Measurements from ENCODE around the gene CREBL2. TPM values are rescaled to one million over a fixed set of nuclear protein-coding genes. Genes with fewer than 3 reads are reported as not detected.
A peak's percentile ranks its signal among the peaks of the same experiment; 100 is the strongest.
"Not testable (repeated sequence)": the region's sequence is repeated elsewhere in the genome, so short reads cannot be mapped to it uniquely, and the experiment has no call there.

CREBL2 gene
- total RNA-seq, 1 donor from 2014 or later = 37.9 TPM

DNA sequence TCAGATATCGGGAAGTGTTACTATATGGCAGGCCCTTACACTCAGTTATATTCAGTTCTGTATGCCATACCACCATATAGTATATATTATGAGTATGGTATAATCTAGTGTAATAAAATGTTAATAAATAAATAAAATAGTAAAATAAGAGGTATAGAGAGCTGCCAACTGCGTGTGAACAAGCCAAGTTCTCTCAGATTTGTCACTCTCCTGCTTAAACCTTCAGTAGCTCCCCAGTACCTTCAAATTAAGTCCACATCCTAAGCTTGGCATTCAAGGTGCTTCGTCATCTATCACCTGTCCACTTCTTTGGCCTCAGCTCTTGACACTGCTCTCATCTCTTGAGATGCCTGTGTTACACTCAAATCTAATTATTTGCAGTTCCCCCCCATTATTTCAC is 12.8 kb upstream of the CREBL2 start:
- DNase-seq = no peak

DNA sequence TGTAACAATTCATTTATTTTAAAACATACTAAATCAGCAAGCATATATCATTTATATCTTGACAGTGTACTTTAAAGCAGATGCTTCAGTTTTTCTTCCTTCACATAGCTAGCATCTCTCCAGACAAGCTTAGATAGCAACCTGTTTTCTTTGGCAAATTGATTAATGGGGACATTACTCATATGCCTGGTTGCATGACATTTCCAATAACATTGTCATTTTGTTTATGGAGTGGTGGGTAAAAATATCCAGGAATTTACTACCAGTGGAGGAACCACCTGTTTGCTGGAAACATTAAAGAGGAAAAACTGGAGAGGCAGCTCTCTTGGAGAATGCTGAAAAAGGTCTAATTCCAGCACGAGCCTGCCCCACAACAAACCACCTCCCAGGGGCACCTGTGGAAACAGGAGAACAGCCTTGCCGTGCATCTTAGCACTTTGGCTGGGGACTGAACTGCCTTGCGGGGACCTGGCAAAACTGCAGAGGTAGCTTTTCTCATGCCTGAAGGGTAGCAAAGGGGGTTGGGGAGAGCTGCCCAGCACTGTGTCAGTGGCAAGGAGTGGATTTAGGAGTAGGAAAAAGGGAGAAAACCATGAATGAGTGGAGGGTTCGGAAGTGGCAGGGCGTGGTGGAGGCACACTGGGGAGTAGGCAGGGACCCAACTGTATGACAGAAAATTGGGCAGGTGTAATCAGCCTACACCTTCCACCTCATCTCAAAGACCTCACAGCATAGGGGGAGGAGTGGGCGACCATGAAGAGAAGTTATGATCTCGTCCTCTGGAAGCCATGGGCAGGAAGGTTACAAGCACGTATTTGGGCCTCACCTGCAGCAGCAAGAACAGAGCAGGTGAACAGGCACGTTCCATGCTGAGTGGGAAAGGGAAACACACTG is 11.7 kb upstream of the CREBL2 start:
- no peak for DNase-seq

DNA sequence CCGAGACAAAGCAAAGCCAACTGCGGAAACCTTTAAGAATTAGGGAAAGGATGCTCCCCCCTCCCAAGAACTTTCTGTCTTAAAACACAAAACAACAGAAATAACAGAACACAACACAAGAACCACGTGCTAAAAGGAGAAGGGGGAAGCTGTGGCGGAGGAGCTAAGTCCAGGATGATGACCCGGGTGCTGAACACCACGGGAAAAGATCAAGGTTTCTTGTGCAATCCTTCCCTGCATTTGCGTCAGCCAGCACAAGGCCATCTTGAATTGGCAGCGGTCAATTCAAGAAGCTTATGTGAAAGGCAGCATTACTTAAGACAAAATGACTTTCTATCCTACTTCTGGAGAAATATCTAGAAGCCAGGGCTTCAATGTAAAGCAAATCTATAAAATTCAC is 11.0 kb upstream of the CREBL2 start:
- DNase-seq = no peak

DNA sequence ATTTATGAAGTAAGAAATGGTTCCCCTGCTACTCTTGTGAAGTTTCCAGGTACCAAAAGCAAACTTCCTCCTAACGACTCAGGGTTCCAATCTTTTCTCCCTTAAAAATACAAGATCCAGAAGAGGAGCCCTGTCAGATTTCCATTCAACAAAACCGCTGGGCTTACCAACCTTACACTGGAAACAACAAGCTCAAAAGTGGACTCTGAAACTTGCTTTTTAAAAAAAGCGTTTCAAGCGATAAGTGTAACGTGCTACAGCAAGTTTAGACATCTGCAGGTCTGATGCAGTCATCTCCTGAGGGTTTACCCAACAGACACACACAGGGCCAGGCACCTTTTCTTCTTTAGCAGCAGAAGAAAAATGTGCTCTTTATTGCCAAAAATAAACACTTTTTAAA is 6.9 kb upstream of the CREBL2 start:
- no peak for DNase-seq

DNA sequence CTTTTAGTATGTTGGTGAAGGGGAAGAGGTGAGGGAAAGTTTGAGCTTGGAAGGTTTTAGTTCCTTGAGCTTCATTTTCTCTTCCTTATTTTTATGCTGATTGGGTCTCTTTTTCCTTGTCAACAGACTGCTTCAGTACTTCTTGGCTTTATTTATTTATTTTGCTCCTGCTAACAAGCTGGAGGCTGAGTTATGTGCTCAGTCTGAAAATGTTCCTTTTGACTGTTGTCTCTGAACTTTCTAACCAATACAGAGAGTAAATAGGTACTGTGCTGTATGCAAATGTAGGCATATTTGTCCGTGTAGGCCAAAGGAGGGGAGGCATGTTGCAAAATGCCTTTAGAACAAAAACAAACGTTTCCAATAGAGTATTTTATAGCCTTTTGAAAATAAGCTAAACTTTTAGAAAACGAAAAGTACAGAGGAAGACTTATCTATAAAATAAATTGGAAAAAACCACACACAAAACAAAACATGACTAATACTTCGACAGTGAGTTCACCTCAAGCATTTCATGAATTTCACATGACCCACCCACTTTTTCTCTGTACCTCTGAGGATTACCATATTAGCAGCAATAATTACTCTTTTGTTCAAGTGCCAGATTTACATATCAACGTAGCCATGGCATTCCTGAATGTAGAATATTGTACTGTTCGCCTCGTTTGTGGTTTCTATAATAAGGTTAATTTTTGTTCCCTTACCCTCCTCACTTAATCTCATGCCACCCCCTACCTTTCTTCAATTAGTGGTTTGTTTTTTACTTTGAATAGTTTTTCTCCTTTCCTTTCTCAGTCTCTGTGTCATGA is 4.7 kb upstream of the CREBL2 start:
- no peak for DNase-seq

DNA sequence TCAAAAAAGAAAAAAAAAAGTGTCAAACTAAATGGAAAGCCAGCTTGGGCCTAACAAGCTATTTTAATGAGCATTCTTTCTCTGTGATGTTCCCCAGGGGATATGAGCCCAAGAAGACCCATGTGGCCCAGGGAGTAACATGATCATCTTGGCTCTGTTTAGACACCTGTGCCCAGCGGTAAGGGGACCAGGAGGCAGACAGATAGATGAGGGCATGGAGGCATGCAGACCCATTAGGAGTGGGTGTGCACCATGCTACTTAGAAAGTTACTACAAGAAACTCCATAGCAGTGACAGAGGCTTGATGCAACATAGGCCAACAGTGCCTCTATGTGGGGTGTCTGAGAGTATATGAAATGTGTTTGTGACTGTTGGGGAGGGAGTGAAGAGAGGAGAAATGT is 3.1 kb upstream of the CREBL2 start:
- DNase-seq = no peak

DNA sequence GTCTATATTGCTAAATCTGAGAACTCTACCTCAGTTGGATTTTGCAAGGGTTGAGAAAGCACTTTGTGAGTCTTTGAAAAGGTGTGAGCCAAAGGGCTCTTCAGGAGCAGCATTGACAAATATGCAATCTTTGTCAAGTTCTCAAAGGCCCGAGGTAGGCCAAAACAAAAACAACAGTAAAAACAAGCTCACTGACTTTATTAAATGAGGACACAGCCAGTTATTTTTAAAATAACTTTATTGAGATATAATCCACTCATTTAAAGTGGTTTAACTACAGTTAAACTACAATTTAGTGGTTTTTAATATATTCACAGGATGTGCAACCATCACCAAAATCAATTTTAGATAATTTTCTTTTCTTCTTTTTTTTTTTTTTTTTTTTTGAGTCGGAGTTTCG is 2.0 kb upstream of the CREBL2 start:
- DNase-seq = no peak

DNA sequence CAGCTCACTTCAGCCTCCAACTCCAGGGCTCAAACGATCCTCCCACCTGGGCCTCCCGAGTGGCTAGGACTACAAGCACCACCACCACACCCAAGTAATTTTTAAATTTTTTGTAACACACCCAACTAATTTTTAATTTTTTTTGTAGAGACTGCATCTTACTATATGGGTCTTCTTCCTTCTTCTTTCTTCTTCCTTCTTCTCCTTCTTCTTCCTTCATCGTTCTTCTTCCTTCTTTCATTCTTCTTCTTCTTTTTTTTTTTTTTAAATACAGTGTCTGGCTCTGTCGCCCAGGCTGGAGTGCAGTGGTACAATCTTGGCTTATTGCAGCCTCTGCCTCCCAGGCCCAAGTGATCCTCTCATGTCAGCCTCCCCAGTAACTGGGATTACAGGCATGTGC is 965 bp upstream of the CREBL2 start:
- DNase-seq = no peak

DNA sequence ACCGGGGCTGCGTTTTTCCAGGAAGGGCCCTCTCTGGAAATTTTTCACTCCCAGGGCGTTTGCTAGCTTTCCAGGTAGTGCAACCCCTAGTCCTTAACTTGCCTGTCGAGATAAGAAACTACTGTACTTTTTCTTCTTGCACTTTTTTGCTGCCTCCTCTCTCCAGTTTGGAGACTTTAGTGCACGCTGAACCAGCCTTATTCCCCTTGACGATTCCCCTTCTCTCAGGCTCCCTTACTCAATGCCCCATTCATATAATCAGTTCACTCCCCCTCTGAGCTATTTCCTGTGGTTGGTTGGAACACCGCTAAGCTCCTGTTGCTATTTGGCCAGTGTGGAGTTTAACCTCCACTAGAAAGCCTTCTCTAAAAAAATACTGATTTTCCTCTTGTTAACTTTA is 682 bp downstream of the CREBL2 start:
- peak; percentile 69 for DNase-seq

DNA sequence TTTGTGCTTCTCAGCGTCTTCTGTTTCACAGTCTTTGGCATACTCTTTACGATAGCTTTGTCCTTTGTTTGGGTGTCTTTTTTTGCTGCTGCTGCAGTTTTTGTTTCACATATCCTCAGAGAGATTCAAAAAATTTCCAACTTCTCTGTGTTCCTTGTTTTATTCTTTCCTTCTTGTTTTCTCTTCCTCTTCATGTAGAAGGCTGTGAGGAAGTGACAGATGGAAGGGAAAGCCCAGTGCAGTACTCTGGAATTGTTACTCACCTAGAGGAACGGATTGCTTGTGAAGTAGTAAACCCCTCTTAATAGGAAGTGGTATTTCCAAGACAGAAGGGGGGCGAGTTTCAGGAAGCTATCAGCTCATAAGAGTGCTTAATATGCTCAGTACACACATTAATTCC is 1.7 kb downstream of the CREBL2 start:
- DNase-seq = peak; percentile 30

DNA sequence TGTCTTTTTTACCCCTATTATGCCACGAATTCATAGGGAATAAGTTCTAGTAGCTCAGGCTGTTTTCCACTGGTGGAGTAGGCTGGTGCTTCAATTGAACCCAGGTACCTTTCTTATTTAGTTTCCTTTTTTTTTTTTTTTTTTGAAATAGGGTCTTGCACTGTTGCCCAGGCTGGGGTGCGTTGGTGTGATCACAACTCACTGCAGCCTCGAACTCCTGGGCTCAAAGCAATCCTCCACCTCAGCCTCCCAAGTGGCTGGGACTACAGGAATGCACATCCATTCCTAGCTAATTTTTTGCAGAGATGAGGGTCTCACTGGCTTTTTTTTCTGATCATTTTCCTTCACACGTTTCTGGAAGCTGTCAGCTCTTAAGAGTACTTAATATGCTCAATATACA is 2.7 kb downstream of the CREBL2 start:
- DNase-seq = no peak

DNA sequence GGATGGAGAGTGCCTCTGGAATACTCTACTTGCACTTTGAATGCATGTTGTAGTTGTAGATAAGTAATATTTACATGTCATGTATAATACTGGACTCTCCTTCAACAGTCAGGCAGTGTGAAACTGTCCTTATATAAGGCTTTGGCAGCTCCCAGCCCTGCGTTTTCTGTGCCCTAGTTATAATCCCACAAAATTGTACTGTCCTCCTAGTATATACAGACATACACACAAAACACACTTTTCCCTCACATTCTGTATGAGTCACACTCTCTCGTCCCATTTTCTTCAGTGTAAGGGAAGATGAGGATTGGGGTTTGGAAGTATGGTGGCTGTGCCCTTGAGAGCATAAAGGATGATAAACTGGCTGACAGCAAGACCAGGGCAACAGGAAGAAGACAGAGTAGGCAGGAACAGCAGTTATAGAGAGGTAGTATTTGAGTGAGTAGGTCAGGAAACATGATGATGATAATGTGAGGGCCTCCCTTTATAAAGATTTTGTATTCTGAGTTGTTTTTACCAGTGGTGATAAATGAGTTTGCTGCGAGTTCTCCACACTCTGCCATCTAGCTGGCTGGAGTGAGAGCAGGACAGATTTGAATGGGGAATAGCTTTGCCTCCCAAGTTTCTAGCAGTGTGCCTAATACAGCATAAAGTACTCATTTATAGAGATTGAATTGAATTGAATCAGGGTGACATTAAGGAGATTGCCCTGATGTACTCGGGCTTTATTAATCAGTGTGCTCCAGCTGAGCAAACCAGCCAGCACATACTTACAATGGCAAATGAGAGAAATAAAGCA is 5.0 kb downstream of the CREBL2 start:
- DNase-seq = no peak

DNA sequence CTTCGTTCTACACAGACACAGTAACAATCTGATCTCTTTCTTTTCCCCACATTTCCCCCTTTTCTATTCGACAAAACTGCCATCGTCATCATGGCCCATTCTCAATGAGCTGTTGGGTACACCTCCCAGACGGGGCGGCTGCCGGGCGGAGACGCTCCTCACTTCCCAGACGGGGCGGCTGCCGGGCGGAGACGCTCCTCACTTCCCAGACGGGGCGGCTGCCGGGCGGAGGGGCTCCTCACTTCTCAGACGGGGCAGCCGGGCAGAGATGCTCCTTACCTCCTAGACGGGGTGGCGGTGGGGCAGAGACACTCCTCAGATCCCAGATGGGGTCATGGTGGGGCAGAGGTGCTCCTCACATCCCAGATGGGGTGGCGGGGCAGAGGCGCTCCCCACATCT is 6.4 kb downstream of the CREBL2 start:
- not testable (repeated sequence) for DNase-seq

DNA sequence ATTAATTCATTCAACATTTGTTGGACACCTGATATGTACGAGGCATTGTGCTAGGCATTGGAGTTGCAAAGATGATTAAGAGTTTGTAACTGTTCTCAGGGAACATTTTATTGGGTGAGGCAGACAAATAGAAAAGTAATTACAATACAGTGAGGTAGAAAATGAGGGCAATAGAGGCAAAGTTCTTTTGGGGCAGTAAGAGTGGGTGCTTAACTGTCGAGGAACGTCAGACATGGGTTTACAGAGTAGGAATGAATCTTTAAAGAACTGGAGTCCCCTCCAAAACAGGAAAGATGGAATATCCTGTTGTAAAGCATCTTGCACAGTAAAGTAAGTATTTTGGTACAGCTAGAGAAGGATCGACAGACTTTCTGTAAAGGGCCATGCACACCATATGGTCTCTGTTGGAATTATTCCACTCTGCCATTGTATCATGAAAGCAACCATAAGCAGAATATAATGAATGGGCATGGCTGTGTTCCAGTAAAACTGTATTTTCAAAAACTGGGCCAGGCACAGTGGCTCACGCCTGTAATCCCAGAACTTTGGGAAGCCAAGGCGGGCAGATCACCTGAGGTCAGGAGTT is 9.1 kb downstream of the CREBL2 start:
- DNase-seq = no peak

DNA sequence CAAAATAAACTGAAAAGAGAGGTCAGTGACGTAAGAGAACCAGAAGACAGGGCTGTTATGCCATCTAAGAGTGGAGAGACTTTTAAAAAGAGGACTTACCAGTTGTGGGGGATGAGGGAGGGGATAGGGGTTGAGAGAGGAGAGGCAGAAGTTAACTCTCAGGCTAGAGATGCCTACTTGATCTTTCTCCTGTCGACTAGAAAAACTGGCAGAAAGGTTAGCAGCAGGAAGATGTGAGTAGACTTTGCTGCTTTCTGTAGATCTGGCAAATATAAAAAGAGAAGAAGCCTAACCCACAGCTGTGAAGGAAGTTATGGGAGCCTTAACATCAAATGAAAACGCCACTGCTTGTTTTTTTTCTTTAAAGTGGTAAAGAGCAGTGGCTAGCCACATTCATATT is 10.7 kb downstream of the CREBL2 start:
- no peak for DNase-seq

DNA sequence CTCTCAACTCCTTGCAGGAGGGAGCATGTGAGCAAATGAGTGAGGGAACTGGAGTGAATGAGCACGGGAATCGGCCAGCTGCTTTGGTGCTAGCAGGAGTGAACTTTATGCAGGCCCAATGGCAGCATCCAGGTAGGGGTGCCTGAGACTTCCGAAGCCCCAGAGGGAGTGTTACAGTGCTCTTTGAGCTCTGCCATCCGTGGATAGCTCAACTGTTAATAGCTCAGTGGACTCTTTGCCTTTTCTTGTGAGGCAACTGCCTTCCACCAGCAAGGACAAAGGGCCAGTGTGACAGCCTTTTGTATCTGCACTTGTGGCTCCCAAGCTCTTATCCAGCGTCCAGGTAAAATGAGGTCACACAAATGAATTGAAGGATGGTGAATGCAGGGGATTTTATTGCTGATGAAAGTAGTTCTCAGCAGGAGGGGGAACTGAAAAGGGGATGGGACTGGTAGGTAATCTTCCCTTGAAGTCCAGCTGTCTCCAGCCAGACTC is 12.9 kb downstream of the CREBL2 start:
- no peak for DNase-seq

DNA sequence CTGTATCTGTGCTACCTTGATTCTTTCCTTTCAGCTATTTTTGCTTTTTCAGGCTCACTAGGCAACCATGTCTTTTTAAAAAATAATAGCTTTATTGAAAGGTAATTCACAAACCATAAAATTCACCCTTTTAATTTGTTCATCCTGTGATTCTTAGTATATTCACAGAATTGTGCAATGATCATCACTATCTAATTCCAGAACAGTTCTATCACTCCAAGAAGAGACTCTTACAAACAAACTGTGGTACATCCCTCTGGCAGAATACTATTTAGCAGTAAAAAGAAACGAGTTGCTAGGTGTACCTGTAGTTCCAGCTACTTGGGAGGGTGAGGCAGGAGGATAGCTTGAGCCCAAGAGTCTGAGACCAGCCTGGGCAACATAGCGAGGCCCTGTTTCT is 14.8 kb downstream of the CREBL2 start:
- DNase-seq = no peak

DNA sequence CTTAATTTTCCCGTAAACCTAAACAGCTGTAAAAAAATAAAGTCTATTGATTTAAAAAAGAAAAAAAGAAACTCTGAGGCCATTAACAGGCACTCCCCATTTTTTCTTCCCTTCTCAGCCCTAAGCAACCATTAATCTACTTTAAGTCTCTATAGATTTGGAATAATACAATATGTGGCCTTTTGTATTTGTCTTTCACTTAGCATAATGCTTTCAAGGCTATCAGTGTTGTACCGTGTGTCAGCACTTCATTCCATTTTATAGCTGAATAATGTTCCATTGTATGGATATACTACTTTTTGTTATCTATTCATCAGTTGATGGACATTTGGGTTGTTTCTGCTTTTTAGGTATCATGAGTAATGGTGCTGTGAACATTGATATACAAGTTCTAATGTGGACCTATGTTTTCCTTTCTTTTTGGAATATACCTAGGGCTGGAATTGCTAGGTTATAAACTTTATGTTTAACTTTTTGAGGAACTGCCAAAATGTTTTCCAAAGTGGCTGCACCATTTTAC is 15.7 kb downstream of the CREBL2 start:
- no peak for DNase-seq

DNA sequence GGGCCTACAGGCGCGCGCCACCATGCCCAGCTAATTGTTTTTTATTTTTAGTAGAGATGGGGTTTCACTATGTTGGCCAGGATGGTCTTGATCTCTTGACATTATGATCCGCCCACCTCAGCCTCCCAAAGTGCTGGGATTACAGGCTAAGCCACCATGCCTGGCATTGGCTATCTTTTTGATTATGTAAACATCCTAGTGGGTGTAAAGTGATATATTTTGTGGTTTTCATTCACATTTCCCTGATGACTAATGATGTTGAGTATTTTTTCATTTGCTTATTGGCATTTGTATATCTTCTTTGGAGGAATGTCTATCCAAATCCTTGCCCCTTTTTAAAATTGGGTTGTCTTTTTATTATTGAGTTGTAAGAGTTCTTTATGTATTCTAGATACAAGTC is 16.3 kb downstream of the CREBL2 start:
- DNase-seq = no peak

DNA sequence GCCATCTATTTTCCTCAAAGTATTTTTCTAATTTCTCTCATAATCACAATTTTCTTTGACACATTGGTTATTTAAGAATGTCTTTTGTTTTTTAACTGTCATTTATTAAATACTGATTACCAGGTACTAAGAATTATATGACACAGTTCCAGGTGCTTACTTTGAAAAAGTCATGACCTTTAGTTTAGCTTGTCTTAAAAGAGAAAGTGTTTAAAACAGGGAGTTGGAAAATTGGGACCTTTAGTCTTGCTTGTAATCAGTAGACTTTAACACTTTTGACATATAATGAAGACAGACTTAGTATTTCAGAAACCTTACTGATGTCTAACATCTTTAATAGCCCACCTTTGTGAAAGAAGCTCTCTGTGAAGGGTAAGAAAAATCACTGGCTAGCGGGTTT is 19.2 kb downstream of the CREBL2 start:
- no peak for DNase-seq

DNA sequence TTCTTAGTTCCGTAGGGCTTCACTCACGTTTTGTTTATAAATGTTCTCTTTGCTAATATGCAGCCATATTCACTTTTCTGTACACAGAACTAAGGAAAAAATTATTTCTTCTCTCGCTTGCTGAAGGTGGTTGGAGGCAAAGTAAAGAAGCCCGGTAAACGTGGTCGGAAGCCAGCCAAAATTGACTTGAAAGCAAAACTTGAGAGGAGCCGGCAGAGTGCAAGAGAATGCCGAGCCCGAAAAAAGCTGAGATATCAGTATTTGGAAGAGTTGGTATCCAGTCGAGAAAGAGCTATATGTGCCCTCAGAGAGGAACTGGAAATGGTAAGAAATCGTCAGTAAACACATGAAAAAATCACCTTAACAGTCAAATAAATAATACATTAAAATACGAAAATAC is 24.0 kb downstream of the CREBL2 start:
- DNase-seq = no peak

DNA sequence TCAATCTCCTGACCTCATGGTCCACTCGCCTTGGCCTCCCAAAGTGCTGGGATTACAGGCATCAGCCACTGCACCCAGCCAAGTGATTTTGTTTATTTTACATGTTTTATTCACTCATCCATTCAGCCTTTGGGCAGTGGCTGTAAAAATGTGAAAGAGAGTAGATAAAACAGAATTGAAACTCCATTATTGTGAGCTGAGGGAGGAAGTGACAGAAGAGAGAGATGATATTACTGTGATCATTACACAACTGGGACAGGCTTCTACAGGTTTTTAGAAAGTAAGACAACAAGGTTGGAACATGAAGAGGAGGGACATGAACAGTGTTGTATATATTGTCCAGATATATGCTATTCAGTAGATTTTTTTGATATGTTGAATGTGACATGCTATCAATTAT is 25.0 kb downstream of the CREBL2 start:
- DNase-seq = no peak
